Ishikawa (cell line): ENCODE data around the gene PCMT1.

ENCODE experiments used
- FOXM1 ChIP-seq: IDR thresholded peaks from 2 replicates; pipeline ENCODE4 v1.6.1; 2012; ENCODE audit warnings: low read depth, borderline replicate concordance
- TCF12 ChIP-seq: IDR thresholded peaks from 2 replicates; pipeline ENCODE4 v1.6.1; 2012; ENCODE audit warnings: low read depth
- YY1 ChIP-seq: IDR thresholded peaks from 2 replicates; pipeline ENCODE4 v1.6.1; 2012; ENCODE audit warnings: low read depth
- TF ChIP-seq, protein P1 (sequence below): IDR thresholded peaks from 2 replicates; pipeline ENCODE4 v1.6.1; 2012; ENCODE audit warnings: low read depth, mild to moderate bottlenecking

- TF ChIP-seq TCF12: no peak
- no peak for TF ChIP-seq YY1
- TF ChIP-seq FOXM1: no peak
- TF ChIP-seq, protein P1, sequence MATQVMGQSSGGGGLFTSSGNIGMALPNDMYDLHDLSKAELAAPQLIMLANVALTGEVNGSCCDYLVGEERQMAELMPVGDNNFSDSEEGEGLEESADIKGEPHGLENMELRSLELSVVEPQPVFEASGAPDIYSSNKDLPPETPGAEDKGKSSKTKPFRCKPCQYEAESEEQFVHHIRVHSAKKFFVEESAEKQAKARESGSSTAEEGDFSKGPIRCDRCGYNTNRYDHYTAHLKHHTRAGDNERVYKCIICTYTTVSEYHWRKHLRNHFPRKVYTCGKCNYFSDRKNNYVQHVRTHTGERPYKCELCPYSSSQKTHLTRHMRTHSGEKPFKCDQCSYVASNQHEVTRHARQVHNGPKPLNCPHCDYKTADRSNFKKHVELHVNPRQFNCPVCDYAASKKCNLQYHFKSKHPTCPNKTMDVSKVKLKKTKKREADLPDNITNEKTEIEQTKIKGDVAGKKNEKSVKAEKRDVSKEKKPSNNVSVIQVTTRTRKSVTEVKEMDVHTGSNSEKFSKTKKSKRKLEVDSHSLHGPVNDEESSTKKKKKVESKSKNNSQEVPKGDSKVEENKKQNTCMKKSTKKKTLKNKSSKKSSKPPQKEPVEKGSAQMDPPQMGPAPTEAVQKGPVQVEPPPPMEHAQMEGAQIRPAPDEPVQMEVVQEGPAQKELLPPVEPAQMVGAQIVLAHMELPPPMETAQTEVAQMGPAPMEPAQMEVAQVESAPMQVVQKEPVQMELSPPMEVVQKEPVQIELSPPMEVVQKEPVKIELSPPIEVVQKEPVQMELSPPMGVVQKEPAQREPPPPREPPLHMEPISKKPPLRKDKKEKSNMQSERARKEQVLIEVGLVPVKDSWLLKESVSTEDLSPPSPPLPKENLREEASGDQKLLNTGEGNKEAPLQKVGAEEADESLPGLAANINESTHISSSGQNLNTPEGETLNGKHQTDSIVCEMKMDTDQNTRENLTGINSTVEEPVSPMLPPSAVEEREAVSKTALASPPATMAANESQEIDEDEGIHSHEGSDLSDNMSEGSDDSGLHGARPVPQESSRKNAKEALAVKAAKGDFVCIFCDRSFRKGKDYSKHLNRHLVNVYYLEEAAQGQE: no peak
Observed at GRCh38 chr6:149834513-149835481, 85.3 kb downstream of the PCMT1 start.
